ENCODE results near the gene FCN1.

FCN1 gene

GRCh38 chr9:134891053-134891452, 26.7 kb downstream of the FCN1 start:
- DNase-seq (ENCODE audit: low read depth): no peak

DNA sequence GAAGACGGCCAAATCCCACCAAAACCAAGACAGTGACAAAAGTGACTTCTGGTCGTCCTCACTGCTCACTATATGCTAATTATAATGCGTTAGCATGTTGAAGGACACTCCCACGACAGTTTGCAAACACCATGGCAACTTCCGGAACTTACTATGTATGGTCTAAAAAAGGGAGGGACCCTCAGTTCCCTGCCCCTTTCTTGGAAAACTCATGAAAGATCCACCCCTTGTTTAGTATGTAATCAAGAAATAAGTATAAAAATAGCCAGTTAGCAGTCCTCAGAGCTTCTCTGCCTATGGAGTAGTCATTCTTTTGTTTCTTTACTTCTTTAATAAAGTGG, 27.6 kb downstream of the FCN1 start:
- DNase-seq (ENCODE audit: low read depth): no peak

- no peak for DNase-seq (ENCODE audit: low read depth)
Observed at GRCh38 chr9:134889386-134890154, 28.1 kb downstream of the FCN1 start.

DNA sequence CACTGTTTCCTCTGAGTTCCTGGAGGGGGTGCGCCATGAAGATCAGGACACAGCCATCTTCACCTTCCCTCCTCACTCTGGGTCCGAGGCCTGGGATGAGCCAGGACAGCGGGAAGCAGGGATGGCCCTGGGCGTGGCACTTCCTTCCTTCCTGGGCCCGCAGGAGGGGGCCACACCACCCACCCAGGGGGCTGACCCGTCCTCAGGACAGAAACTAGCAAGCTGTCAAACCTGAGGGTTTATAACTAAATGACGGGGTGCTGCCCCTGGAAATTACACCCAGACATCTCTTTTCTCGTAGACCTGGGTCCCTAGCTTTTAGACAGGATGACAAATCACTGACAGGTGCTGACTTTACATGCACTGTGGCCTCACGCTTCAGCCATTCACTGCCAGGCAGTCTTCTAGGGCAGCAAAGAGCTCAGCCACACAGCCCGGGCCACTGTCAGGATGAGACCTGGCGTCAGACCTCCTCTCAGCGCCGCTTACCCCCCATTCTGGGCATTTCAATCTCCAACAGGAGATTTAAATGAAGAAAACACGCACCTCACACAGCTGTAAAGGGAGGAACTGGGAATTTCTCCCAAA, 29.0 kb downstream of the FCN1 start:
- DNase-seq (ENCODE audit: low read depth): no peak

DNA sequence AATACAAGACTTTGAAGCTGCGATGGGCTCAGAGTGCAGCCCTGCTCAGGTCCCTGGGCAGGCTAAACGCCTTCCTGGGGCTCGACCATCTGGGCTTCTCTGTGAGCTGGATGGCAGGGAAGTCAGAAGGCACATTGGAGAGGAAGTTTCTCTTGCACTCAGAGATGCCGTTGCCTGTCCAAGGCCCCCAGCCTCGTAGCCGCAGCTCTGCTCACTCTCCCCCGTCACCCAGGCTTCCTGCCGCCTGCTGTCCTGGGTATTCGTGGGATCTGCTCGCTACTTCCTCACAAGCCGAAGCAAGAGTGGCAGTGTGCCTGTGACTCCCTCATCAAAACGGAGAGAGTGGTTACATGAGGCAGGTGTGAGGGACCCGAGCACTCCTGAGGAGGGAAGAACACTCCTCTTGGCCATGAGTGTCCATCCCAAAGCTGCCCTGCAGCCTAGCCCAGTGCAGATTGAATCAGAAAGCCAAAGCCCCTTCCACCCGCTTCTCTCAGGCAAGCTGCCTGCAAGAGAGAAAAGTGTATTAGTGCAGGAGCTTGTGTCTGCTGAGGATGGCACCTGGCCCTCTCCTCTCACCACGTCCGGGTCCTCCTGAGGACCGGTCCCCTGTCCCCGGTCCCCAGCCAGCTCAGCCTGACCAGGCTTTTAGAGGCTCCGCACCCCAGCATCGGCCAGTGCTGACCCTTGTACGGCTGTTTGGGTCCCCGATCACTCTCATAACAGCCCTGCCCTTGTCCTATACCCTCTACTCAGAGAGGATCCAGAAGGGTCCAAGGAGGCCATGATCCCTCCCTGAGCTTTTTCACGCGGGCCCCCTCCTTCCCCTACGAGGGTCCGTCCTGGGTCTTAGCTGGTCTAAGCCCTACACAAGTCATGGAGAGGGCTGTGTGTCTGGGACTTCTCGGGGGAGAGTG, 29.8 kb downstream of the FCN1 start:
- DNase-seq (ENCODE audit: low read depth): no peak

DNA sequence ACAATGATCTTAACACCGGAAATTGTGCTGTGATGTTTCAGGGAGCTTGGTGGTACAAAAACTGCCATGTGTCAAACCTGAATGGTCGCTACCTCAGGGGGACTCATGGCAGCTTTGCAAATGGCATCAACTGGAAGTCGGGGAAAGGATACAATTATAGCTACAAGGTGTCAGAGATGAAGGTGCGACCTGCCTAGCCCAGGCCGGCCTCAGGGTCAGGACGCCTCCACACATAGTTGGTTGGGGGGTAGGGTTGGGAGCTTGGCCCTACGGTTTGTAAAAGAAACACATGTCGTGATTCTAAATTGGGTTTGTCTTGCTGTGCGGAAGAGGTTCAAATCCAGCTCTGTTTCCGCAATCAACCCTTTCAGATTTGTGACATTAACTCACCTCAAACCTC, 30.5 kb downstream of the FCN1 start:
- no peak for DNase-seq (ENCODE audit: low read depth)

DNA sequence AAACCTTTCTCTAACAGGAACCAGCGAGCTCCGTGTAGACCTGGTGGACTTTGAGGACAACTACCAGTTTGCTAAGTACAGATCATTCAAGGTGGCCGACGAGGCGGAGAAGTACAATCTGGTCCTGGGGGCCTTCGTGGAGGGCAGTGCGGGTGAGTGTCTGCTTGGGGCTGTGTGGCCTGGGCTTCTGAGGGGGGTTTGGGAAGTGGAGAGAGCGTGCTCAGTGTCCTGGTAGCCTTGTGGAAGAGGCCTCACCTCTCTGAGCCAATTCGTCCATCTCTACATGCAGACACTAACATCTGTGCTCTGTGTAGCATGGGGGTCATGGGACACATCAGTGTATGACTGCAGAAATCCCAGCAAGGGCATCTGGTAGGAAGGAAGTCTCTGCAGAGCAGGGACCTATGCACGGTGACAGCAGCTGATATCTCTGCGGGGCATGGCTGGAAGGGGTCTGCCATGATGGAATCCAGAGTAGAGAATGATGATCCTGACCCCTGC, 31.2 kb downstream of the FCN1 start:
- no peak for DNase-seq (ENCODE audit: low read depth)

DNA sequence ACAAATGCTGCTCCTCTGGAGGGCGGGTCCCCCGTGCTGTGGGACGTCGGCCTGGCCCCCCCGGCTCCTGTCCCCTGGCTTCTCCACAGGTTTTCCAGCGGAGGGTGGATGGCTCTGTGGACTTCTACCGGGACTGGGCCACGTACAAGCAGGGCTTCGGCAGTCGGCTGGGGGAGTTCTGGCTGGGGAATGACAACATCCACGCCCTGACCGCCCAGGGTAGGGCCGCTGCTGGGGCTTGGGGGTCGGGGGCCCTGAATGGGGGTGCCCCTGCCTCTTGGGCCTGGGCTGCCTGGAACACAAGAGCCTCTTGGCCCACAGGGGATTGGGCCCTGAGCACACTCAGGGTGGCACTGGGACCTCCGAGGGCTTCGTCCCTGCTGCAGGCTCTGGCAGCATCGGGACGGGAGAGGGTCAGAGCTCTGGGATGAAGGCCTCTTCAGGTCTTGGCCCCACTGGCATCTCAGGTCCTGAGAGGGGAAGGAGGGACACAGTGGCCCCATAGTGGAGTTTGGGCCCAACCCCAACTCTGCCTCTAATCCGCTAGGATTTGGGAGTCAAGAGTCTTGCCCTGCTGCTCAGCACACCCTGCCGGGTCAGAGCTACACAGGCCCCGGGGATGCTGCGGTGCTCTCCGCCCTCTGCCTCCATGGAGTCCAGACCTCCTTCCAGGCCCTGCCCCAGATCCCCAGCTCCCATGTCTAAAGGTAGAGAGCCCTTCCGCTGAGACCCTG, 31.9 kb downstream of the FCN1 start:
- no peak for DNase-seq (ENCODE audit: low read depth)

DNA sequence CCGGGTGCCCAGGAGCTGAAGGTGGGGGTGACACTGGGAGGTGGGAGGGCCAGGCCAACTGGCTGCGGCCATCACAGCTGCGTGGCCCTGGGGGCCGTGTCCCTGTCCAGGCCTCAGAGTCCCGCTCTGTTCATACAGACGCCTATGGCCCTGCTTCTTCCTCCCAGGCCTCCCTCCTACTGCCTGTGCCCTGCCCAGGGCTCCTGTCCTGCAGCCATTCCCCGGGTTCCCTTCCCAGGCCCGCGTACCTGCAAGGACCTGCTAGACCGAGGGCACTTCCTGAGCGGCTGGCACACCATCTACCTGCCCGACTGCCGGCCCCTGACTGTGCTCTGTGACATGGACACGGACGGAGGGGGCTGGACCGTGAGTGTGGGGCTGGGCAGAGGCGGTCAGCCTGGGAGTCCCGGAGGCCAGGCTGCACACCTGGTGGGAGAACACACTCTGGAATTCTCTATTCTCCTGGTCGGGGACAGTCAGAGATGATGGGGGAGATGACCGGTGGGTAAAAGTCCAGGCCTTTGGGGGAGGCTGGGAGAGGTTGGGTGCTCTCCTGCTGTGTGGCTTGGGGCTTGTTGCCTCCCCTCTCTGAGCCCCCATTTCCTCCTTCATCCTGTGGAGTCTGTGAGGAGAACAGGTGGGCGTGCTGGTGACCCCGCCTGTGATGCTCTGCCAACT, 32.6 kb downstream of the FCN1 start:
- no peak for DNase-seq (ENCODE audit: low read depth)

GRCh38 chr9:134884492-134884891, 33.2 kb downstream of the FCN1 start:
- DNase-seq (ENCODE audit: low read depth): no peak

GRCh38 chr9:134883040-134883782, 34.5 kb downstream of the FCN1 start:
- DNase-seq (ENCODE audit: low read depth): no peak

DNA sequence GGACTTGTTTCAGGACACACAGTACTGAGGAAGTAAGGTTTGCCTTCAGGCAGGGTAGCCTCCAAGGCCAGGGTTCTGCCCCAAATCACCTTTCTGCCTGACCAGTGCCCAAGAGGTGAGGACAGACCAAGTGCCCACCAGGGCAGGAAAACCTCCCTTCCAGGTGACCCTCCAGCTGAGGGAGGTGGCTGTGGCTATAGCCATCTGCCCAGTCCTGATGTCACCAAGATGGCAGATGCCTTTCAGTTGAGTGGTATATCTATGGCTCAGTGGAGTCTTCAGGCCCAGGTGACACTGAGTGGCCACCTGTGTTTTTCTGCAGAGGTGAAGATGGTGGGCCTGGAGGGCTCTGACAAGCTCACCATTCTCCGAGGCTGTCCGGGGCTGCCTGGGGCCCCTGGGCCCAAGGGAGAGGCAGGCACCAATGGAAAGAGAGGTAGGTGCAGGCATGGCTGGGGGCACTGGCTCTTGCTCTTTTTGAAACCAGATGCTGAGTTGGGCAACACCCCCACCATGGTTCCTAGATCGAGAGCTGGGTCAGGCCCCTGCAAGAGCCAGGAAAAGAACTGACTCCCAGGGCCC, 35.4 kb downstream of the FCN1 start:
- DNase-seq (ENCODE audit: low read depth): no peak

DNA sequence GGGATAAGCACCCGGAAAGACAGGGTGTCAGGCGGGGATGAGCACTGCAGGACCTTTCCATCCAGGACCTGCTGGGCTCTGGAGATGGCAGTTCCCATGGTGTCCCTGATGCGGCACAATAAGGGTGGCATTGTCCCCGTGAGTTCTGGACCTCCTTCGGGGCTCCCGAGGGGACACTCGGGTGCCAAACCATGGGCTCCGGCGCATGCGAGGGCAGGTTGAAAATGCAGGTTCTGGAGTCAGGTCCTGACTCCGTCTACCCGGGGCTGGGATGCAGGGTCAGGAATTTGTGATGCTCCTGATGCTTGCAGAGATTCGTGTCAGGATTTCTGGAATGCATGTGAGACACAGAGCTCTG, 36.4 kb downstream of the FCN1 start:
- no peak for DNase-seq (ENCODE audit: low read depth)

GRCh38 chr9:134880484-134881312, 37.0 kb downstream of the FCN1 start, which contains the start of gene FCN2:
Gene FCN2 (plus strand): TSS chr9:134880810. CDS start chr9:134880822, 12 bp downstream.
- no peak for DNase-seq (ENCODE audit: low read depth)

DNA sequence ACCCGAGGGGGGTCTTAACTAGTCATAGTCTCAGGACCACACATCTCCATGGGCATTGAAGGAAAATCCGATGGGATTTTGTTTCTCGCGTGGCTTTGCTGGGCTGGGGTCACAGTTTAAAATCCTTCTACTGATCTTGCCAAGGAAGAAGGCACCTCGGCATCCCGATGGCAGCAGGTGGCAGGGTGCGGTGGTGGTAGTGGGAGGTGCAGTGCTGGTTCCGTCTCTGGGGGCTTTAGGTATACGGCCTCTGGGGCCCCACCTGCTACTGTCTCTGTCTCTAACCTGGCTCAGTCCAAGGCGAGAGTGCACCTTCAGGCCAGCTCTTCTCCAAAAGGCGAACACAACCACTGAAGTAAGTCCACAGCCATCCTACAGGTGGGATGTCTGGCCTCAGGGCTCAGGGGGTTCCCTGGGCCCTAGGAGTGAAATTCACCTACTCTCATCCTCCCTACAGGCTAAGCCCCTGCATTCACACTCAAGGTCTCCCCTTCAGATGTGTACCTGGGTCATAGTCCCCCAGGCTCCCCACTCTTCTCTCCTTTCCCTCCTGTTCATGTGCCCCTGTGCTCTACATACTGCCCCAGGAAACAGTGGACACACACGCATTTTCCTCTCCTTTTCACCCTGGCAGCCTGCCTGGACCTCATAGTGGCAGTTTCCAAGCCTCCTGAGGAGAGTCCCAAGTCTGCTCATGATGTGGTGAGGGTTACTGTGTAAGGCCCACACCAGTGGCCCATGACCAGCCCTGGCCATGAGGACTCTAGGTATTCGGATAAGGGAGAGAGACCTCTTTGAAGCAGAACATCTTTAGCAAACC, 37.8 kb downstream of the FCN1 start:
- DNase-seq (ENCODE audit: low read depth): no peak

DNA sequence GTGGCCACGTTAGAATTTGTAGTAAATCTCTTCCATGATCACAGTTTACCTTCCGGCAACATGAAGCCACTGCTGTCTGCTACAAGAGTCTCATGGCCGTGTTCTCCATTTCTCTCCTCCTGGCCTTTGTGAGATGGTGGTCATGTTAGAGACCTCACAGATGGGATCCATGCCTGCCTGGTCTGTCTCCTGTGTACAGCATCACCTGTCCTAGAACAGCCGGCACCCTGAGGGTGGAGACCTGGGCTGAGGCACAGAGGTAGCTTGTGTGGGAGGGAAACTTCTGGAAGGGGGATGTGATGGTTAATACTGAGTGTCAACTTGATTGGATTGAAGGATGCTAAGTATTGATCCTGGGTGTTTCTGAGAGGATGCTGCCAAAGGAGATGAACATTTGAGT, 40.2 kb downstream of the FCN1 start:
- DNase-seq (ENCODE audit: low read depth): no peak

DNA sequence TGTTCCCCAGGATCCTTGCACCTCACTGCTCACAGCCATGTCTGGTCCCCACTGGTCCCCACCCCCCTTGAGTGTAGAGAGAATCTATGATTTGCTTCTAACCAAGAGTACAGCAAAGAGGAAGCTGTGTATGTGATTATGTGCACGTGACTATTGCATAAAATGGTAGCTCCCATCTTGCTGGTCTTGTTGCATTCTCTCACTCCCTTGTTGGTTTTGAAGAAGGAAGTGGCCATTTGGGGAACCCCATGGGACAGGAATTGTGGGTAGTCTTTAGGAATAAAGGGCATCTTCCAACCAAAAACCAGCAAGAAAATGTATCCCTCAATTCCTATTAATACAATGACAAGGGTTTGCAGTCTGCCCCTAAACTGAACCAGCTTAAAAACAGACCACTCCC, 42.3 kb downstream of the FCN1 start:
- no peak for DNase-seq (ENCODE audit: low read depth)

- no peak for DNase-seq (ENCODE audit: low read depth)
Observed at GRCh38 chr9:134872482-134873231, 45.1 kb downstream of the FCN1 start.
